Breast epithelium (tissue), 3 donors: Measurements from ENCODE around the gene SHH.

ENCODE experiments used
- POLR2A ChIP-seq: fragments of 450-650 bp; IDR thresholded peaks from one replicate; pipeline ENCODE4 v1.6.1; 2016; ENCODE audit warnings: antibody characterized with exemption, mild to moderate bottlenecking, moderate library complexity
- POLR2AphosphoS5 ChIP-seq, 3 donors: sonication (generic); formaldehyde crosslinking; IDR thresholded peaks; one replicate each; pipeline ENCODE4 v1.6.1; 2017; ENCODE audit warnings: antibody characterized with exemption in 3 of 3

DNA sequence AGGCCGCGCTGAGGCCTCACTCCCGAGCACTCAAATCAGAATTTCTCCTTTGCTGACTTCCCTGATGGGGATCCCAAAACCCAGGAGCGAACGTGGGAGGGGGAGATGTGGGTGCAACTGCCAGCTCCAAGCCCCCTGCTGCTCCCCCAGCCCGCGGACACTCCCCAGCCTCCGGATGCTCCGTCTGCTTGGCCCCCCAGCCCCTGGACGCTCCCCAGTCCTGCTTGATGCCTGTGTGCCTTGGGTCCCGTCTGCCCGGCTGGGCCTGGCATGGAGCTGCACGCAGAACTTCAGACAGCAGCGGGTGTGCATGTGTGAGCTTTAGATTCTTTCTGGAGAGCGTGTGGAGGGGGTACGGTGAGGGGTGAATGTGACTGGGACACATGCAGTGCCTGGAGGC is 4.7 kb upstream of the SHH start:
- TF ChIP-seq POLR2AphosphoS5 (IDR thresholded peaks at IDR 0.05): no peak
- no peak for TF ChIP-seq POLR2A
